Activated naive CD8-positive, alpha-beta T cell treated with anti-CD3 and anti-CD28 coated beads for 36 hours (primary cell): ENCODE results near the gene MCC. TPM values are rescaled to one million over a fixed set of nuclear protein-coding genes. Genes with fewer than 3 reads are reported as not detected.

ENCODE experiments used
- DNase-seq: peaks from one replicate; pipeline ENCODE4 v3.0.0; 2021
- H3K27ac Mint-ChIP-seq: one replicate; pipeline ENCODE4 v1.8.0; 2022; ENCODE audit warnings: mild to moderate bottlenecking, moderate library complexity, mixed read lengths
- H3K27me3 Mint-ChIP-seq: one replicate; pipeline ENCODE4 v1.8.0; 2022; ENCODE audit warnings: mild to moderate bottlenecking, mixed read lengths
- H3K36me3 Mint-ChIP-seq: one replicate; pipeline ENCODE4 v1.8.0; 2021; ENCODE audit warnings: mild to moderate bottlenecking, mixed read lengths
- H3K4me1 Mint-ChIP-seq: one replicate; pipeline ENCODE4 v1.8.0; 2021; ENCODE audit warnings: mixed read lengths
- H3K4me3 Mint-ChIP-seq: one replicate; pipeline ENCODE4 v1.8.0; 2022; ENCODE audit warnings: mild to moderate bottlenecking, moderate library complexity, mixed read lengths
- H3K9me3 Mint-ChIP-seq: one replicate; pipeline ENCODE4 v1.8.0; 2022; ENCODE audit warnings: mixed read lengths
- total RNA-seq, 2 experiments: library from RNA; stranded (reverse); gene quantifications; one replicate each; pipeline ENCODE4 v1.2.3, GENCODE V29; 2021

Gene MCC
- total RNA-seq, 2 experiments from 2014 or later = 2.4 to 2.9 TPM

DNA sequence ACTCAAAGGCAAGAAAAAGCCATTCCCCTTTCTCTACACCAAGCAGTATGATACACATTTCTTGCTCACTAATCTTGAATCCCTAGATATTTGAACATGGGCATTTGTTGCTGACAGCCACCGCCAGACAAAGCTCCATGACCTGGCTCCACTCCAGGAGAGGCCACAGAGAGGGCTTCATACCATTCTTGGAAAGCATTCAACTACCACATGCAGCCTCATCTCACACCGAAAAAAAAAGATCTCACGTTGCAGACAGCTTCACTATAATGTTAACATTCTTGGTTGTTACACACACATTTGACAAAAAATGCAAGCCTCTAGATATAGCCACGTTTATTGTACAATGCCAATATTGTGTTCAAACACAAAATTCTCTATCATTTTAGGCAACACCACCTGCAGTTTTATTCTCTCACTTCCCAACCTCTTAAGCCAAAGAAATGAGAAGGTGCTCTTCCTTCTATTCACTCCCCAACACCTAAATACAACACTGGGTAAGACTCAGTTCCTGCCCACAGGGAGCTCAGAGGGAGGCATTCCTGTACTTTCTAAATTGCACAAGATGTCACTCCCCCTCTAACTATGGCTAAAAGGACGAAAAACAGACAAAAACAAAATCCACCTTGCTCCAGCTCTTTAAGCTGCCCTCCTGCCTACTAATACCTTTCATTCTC, 275.9 kb downstream of the MCC start:
- no peak overlapping the region for H3K27ac Mint-ChIP-seq
- DNase-seq = no peak
- H3K4me3 Mint-ChIP-seq = no peak overlapping the region
- H3K36me3 Mint-ChIP-seq = no peaks in the 10 kb centered on the region
- no peaks in the 10 kb centered on the region for H3K9me3 Mint-ChIP-seq
- H3K27me3 Mint-ChIP-seq = no peaks in the 10 kb centered on the region
- no peaks in the 10 kb centered on the region for H3K4me1 Mint-ChIP-seq

DNA sequence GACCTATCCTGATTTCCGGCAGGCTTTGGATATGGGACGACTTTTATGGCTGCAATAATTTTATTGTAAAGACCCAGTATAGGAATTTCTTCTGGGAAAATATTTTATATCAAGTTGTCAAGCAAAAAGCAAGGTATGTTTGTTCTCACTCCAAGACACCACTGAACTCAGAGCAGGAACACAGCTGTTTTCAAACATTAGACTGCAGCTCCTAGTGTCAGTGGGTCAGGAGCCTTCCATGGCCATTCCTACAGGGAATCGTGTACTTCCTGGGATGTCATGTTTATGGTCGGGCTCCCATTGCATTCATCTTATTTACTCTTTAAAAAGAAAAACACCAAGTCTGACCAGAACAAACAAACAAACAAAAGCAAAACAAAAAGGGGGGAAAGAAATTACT, 278.8 kb downstream of the MCC start:
- Mint-ChIP-seq H3K36me3 (no peaks in the 10 kb centered on the region), H3K27ac (no peak overlapping the region), H3K4me1 (no peaks in the 10 kb centered on the region), H3K9me3 (no peaks in the 10 kb centered on the region), H3K4me3 (no peak overlapping the region), H3K27me3 (no peaks in the 10 kb centered on the region)
- no peak for DNase-seq

DNA sequence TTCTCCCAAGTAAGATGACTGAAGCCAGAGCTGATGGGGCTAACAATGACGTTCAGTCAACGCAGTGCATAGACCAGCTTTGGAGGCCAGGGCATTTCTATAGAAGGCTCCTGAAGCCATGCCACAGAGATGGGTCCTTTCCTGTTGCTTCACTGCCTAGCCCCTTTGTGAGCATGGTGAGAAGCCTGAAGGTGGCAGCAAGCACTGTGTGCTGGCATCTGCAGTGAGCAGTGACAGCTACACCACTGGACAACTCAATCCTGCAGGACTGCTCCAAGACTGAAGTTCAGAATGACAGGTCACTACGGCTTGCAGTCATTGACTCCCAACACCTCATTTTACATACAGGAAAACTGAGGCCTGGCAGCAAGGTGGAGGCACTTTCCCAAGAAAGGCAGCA, 282.4 kb downstream of the MCC start:
- Mint-ChIP-seq H3K4me3 (no peak overlapping the region), H3K27me3 (no peaks in the 10 kb centered on the region), H3K4me1 (no peaks in the 10 kb centered on the region), H3K9me3 (no peaks in the 10 kb centered on the region), H3K27ac (no peak overlapping the region), H3K36me3 (no peaks in the 10 kb centered on the region)
- DNase-seq = no peak

DNA sequence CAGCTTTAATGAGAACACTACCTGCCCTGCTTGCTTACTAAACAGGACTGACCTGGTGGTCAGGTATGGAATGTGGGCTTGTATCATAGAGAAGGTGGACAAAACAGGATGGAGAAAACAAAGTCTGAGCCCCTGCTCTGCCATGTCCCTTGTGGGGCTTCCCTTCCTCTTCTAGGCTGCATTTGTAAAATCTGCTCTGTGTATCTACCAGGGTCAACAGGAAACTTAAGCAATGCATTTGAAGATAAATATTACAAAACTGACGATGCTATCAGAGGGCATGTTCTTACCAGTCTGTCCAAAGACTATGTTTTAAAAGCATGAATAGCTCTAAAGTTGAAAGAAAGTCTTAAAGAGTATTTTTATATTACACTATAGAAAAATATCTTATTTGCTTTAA, 282.9 kb downstream of the MCC start:
- H3K36me3 Mint-ChIP-seq = no peaks in the 10 kb centered on the region
- no peak overlapping the region for H3K4me3 Mint-ChIP-seq

DNA sequence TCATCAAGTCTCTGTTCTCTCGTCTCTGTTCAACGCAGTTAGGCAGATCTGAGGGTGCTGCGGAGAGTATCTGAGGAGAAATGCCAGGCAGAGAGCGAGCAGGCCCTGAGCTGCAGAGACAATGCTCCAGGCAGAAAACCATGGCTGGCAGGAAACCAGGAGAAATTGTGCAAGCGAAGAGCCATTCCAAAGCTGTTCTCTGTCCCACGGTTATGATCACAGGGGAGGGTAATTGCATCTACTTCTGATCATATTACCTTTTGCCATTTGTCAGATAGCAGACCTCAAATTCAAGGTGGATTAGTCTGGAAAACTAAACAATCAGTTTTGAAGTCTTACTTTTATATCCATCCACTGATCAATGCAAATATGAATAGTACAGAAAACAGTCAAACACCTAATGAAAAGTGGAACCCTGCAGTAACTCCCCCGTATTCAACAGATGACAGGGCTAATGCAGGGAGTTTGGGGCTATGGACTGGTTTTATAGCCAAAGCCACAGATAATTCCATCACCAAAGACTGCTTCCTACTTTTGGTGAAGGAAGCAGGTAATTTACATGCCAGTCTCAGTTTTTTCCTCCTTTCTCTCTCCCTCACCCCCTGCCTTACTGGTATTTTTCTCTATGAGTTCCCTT, 283.6 kb downstream of the MCC start:
- Mint-ChIP-seq H3K4me3 (no peak overlapping the region), H3K36me3 (no peaks in the 10 kb centered on the region), H3K27me3 (no peaks in the 10 kb centered on the region), H3K4me1 (no peaks in the 10 kb centered on the region), H3K9me3 (no peaks in the 10 kb centered on the region), H3K27ac (no peak overlapping the region)
- DNase-seq = no peak

More for the DNA sequence above, 282.9 kb downstream of the MCC start:
- no peak for DNase-seq
- H3K27ac Mint-ChIP-seq = no peak overlapping the region
- no peaks in the 10 kb centered on the region for H3K4me1 Mint-ChIP-seq
- H3K9me3 Mint-ChIP-seq = no peaks in the 10 kb centered on the region
- H3K27me3 Mint-ChIP-seq = no peaks in the 10 kb centered on the region

DNA sequence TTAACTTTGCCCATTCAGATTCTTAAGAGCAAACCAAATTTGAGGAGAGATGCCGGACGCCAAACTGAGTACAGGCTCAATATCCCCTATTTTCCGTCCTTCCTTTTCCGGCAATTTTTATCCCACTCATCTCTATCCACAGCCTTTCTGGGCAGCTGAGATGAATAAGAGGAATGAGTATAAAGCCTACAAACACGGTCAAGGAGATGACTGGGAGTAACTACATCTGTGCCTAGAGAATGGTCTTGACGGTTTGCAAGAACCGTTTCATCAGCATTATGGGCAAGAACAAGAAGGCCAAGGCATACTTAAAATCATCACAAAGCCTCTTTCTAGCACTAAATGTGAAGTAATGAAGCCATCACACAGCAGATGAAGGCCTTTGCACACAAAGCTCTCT, 284.3 kb downstream of the MCC start:
- no peak for DNase-seq
- H3K4me3 Mint-ChIP-seq = no peak overlapping the region
- H3K27ac Mint-ChIP-seq = no peak overlapping the region
- no peaks in the 10 kb centered on the region for H3K4me1 Mint-ChIP-seq
- H3K27me3 Mint-ChIP-seq = no peaks in the 10 kb centered on the region
- no peaks in the 10 kb centered on the region for H3K9me3 Mint-ChIP-seq
- H3K36me3 Mint-ChIP-seq = no peaks in the 10 kb centered on the region

DNA sequence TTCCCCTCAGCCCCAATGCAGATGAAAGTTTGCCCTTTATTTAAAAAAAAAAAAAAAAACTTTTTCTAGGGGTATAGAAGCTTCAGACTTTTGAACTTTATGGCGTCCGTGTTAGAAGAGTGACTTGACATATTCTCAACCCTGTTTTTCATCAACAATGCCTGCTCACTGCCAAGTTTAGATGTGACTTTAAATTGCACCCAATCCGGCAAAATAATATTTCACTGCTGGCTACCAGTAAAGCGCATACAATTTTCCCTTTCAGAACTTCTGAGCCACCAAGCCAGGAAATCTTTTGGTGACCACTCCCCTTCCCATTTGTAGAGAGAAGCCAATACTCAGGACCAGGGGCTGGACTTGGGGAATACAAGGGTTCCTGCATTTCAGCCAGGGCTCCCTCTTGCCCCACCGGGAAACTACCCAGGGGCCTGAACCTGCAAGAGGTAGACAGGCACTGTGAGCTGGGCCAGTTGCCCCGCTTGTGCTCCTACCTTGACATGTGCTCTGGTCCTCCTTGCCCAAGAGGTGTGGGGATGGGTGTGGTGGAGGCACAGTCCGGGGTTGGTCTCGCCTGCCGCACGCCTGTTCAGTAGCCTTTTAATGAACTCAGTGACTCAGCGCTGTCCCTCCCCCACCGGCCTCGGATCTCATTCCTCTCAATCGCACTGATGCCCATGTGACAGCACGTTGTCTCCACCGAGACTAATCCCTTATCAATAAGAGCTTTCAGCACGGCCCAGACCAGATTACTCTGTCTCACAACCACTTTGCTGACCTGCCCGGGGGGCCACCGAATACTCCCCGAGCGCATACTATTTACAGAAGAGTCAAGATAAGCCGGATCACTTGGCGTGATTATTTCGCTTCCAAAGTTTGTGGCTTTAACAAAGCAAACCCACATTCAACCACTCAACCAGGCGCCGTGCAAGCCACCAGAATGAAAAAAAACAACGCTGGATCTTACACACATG, 285.2 kb downstream of the MCC start:
- Mint-ChIP-seq H3K27me3 (no peaks in the 10 kb centered on the region), H3K4me1 (no peaks in the 10 kb centered on the region), H3K36me3 (no peaks in the 10 kb centered on the region), H3K9me3 (no peaks in the 10 kb centered on the region), H3K27ac (no peak overlapping the region), H3K4me3 (no peak overlapping the region)
- no peak for DNase-seq

DNA sequence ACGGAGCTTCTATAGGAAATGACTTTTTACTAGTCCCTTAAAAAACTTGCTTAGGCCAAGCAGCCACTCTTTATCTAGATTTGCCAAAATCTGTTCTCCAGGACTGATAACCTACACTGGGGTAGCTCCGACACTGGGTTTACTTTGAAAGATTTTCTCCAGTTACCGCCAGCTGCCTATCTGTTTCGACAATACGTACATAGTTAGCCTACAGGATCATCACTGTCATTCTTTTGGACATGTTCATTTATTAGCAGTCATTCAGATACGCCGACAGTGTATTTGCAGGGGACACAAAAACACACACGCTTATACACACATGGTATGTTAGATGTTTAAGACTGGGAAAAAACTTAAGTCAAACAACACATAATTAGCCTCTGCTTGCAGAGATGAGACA, 286.0 kb downstream of the MCC start:
- no peak overlapping the region for H3K4me3 Mint-ChIP-seq
- H3K4me1 Mint-ChIP-seq = no peaks in the 10 kb centered on the region
- H3K9me3 Mint-ChIP-seq = no peaks in the 10 kb centered on the region
- DNase-seq = no peak
- no peak overlapping the region for H3K27ac Mint-ChIP-seq
- H3K36me3 Mint-ChIP-seq = no peaks in the 10 kb centered on the region
- no peaks in the 10 kb centered on the region for H3K27me3 Mint-ChIP-seq

DNA sequence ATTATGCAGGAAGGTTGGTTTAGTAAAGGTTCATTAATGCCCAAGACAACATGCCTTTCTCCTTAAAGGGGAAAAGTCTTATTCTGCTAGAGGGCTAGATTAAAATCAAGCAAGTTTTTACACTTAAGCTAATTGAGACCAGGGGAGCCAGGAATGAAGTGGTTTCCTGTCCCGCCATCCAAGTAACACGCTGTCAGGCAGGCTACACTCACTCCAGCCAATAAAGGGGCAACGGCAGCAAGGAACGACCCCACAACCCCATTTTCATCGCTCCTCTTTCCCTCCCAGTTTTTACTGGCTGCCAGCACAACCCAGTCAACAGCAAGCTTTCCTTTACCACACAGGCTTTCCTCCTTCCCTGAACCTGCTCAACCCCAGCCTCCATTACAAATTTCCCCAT, 286.5 kb downstream of the MCC start:
- no peaks in the 10 kb centered on the region for H3K36me3 Mint-ChIP-seq
- no peak overlapping the region for H3K4me3 Mint-ChIP-seq
- no peaks in the 10 kb centered on the region for H3K27me3 Mint-ChIP-seq
- H3K4me1 Mint-ChIP-seq = no peaks in the 10 kb centered on the region
- DNase-seq = no peak
- H3K27ac Mint-ChIP-seq = no peak overlapping the region
- no peaks in the 10 kb centered on the region for H3K9me3 Mint-ChIP-seq

DNA sequence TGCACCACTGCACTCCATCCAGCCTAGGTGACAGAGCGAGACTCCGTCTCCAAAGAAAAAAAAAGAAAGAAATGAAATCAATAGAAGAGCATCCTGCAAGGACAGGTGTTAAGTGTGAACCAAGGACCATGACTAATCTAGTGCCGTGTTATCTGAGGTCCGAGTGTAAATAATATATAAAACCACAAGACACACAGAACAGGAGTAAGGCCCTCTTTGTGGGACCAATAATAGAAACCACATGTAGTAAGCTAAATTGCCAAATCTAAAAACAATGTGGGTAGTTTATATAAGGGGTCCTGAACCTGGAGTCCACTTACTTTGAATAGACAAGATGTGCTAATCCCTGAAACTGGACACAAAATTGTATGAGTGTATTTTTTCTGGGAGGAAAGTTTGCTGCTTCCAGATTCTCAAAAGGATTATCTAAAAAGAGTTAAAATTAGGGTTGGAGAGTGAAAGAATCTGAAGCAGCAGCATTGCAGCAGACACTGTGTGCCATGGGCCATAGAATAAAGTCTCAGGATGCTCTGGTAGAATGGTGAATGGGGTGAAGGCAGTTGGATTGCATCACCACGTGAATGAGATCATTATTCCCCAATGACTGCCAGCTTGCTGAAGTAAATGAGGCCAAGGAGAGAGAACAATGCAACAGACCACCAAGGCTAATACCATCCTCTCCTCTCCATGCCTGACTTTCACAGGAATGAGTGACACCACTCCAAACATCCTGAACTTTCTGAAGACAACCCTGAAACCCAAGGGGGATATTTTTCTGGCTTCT, 288.9 kb downstream of the MCC start:
- no peaks in the 10 kb centered on the region for H3K36me3 Mint-ChIP-seq
- no peaks in the 10 kb centered on the region for H3K27me3 Mint-ChIP-seq
- no peak overlapping the region for H3K27ac Mint-ChIP-seq
- H3K4me1 Mint-ChIP-seq = no peaks in the 10 kb centered on the region
- no peaks in the 10 kb centered on the region for H3K9me3 Mint-ChIP-seq
- no peak for DNase-seq
- no peak overlapping the region for H3K4me3 Mint-ChIP-seq

DNA sequence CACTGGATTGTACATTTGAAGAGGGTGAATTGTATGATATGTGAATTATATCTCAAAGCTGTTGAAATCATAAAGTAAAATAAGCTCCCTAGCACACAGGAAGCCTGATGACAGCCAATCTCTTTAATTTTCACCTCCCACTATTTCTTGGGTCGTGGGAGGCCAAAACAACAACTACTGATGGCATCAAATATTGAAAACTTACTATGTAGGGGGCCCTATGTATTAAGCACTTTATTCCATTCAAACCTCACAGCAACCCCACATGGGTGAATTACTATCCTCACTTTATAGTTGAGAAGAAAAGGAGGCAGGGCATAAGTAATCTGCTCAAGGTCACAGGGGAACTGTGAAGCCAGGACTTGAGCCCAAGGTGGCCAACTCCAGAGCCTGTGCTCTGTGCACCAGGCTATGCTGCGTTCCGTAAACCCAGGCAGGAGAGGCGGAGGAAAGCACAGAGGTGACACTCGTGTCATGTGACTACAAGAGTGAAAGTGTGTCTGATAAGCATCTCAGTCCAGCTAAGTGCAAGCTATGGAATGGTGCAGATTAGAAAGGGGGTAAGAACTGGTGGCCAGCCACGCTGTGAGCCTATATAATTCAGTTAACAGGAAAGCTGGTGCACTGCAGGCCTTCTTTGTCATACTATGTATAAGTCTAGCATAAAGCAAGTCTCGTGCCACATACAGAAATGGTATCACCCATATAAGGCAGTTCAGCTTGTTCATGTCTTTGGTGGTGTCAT, 290.6 kb downstream of the MCC start:
- H3K27ac Mint-ChIP-seq = no peak overlapping the region
- H3K4me3 Mint-ChIP-seq = no peak overlapping the region

DNA sequence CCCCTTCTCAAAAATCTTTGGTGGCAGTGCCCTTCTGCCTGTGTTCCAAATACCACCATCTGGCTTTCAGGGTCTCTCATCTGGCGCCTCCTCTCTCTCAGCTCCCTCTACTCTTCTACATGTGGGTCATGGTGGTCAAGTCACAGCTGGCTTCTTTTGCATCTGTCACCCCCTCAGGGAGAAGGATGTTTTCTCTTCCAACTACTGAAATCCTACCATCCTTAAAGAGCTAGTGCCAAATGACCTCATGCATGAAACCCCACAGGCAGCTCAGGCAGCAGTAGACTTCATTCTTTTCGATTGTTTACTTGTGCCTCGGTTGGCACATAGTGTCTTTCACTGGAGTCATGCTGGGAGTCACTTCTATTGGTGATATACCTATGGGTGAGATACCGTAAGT, 292.5 kb downstream of the MCC start:
- Mint-ChIP-seq H3K27me3 (no peaks in the 10 kb centered on the region), H3K4me3 (no peak overlapping the region), H3K27ac (no peak overlapping the region), H3K4me1 (no peaks in the 10 kb centered on the region), H3K9me3 (peaks cover 4% of the 10 kb centered on the region), H3K36me3 (no peaks in the 10 kb centered on the region)
- no peak for DNase-seq

More for the DNA sequence above, 290.6 kb downstream of the MCC start:
- no peak for DNase-seq
- Mint-ChIP-seq H3K36me3 (no peaks in the 10 kb centered on the region), H3K4me1 (no peaks in the 10 kb centered on the region), H3K9me3 (peaks cover 3% of the 10 kb centered on the region), H3K27me3 (no peaks in the 10 kb centered on the region)

DNA sequence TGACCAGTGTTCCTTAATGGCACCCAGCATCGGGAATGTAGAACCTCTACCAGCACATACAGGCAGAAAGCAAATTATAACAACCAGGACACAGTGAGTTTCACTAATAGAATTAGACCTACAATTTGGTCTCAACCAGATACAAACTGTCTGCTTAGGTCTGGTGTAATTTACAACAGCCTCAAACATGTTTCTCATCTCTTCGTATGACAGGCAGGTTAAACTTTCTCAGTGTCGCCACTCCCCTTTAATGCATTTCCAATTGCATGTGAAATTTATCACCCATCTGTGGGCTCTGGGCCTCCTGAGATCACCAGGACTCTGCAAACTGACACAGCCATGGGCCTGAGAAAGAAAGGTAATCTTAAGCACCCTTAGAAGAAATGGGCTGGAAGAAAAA, 293.0 kb downstream of the MCC start:
- Mint-ChIP-seq H3K9me3 (peaks cover 4% of the 10 kb centered on the region), H3K4me1 (no peaks in the 10 kb centered on the region), H3K27ac (no peak overlapping the region), H3K27me3 (no peaks in the 10 kb centered on the region), H3K36me3 (no peaks in the 10 kb centered on the region), H3K4me3 (no peak overlapping the region)
- DNase-seq = no peak

DNA sequence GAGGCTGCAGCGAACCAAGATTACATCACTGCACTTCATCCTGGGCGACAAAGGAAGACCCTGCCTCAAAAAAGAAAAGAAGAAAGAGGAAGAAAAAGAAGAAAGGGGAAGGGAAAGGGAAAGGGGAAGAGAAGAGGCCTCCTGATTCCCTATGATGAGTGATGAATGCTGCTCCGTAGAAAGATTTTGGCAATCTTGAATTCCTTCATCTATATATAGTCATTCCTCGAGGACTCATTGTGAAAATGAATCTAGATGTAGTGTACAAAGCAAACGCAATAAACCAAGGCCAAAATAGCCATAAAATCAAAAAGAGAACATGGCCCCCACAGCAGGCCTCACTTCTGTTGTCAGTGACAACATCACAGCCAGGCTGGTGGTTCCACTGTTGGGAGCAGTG, 293.7 kb downstream of the MCC start:
- H3K27ac Mint-ChIP-seq = no peak overlapping the region
- no peak for DNase-seq
- no peaks in the 10 kb centered on the region for H3K4me1 Mint-ChIP-seq
- H3K4me3 Mint-ChIP-seq = no peak overlapping the region
- H3K36me3 Mint-ChIP-seq = no peaks in the 10 kb centered on the region
- peaks cover 4% of the 10 kb centered on the region for H3K9me3 Mint-ChIP-seq
- no peaks in the 10 kb centered on the region for H3K27me3 Mint-ChIP-seq
